Measurements from ENCODE around the gene SOX10. TPM values are rescaled to one million over a fixed set of nuclear protein-coding genes. Genes with fewer than 3 reads are reported as not detected.

SOX10 gene
- total and polyA plus RNA-seq, 2 of the 4 experiments (the other 2 are of a cell fraction) = not detected

DNA sequence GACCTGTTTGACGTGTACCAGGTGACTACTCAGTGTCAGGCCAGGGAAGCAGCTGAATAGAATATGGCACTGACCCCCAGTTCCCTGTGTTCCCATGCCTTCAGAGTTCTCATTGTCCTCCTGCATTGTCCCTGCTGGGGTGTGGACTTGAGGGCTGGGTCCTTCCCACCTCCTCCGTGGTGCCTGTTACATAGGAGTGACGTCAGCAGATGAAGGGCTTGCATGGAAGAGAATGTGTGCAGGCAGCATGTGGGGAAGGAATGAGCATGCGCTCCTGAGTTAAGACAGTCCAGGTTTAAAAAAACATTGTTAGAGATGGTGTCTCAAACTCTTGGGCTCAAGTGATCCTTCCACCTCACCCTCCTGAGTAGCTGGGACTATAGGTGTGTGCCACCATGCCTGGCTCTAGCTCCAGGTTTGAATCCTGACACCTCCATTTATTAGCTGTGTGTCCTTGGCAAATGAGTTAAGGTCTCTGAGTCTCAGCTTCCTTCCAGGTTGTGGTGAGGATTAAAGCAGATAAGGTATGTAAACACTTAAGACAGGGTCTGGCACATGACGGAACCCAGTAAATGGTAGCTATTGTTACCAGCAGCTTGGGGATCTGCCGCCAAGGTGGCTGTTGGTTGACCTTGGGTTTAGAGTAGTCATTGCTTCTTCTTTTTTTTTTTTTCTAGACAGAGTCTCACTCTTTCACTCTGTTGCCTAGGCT, 7.5 kb upstream of the SOX10 start:
- no peaks in the 10 kb centered on the region for H3K4me1 ChIP-seq (ENCODE audit: control insufficient read depth, insufficient read depth, low read length)
- no peak overlapping the region for H4K8ac ChIP-seq (ENCODE audit: low read depth in 2 of 2, low read length in 2 of 2)
- no peak overlapping the region for H3K14ac ChIP-seq (replicated peaks; ENCODE audit: low read depth, low read length)
- in situ Hi-C loops (cut with MboI; ENCODE audit: low sequenced_read_pairs) (no loop called here), intact Hi-C loops (cut with micrococcal nuclease) (no loop called here), dilution Hi-C loops (cut with HindIII; ENCODE audit: low sequenced_read_pairs, unreplicated experiment) (no loop called here)
- no peak overlapping the region for H2BK120ac ChIP-seq (ENCODE audit: low read depth, low read length)
- peak; percentile 15 for DNase-seq
- no peak overlapping the region for H3K27ac ChIP-seq (ENCODE audit: insufficient read depth, low read length)
- H2AK9ac ChIP-seq (replicated peaks; ENCODE audit: low read depth, low read length, poor library complexity) = no peak overlapping the region
- no peak overlapping the region for H4K91ac ChIP-seq (ENCODE audit: insufficient read depth, low read depth, low read length)
- H2BK5ac ChIP-seq (ENCODE audit: low read depth, low read length, poor library complexity, severe bottlenecking) = no peak overlapping the region
- H3K27me3 ChIP-seq (ENCODE audit: control insufficient read depth, insufficient read depth, low read length) = peaks cover 1% of the 10 kb centered on the region; the same call in 1 of the 2 replicates
- H2AK5ac ChIP-seq (ENCODE audit: low read depth, low read length) = no peak overlapping the region
- H3K9ac ChIP-seq (ENCODE audit: low read depth, low read length) = no peak overlapping the region
- ChIA-PET CTCF (no interaction called here), POLR2A (ENCODE audit: unreplicated experiment) (no interaction called here)
- no peak overlapping the region for H2BK15ac ChIP-seq (ENCODE audit: low read depth, low read length)
- no peaks in the 10 kb centered on the region for H3K9me3 ChIP-seq (ENCODE audit: control insufficient read depth, insufficient read depth, low read length)
- H3K36me3 ChIP-seq (ENCODE audit: control insufficient read depth, insufficient read depth, low read length) = no peaks in the 10 kb centered on the region
- H3K4me3 ChIP-seq (ENCODE audit: insufficient read depth, low read depth, low read length) = no peak overlapping the region
- ATAC-seq (ENCODE audit: low read depth) = no peak
- TF ChIP-seq MAFK (IDR thresholded peaks at IDR 0.05; ENCODE audit: low read depth, low read length) = no peak
- TF ChIP-seq RAD21 (IDR thresholded peaks at IDR 0.05; ENCODE audit: low read length) = no peak
- TF ChIP-seq RCOR1 (IDR thresholded peaks at IDR 0.05; ENCODE audit: insufficient replicate concordance, low read length) = no peak
- TF ChIP-seq, protein P1, sequence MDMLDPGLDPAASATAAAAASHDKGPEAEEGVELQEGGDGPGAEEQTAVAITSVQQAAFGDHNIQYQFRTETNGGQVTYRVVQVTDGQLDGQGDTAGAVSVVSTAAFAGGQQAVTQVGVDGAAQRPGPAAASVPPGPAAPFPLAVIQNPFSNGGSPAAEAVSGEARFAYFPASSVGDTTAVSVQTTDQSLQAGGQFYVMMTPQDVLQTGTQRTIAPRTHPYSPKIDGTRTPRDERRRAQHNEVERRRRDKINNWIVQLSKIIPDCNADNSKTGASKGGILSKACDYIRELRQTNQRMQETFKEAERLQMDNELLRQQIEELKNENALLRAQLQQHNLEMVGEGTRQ (IDR thresholded peaks at IDR 0.05; ENCODE audit: low read depth, low read length) = no peak
- TF ChIP-seq NFE2L2 (IDR thresholded peaks at IDR 0.05; ENCODE audit: low read depth, low read length) = no peak
- TF ChIP-seq CEBPB (IDR thresholded peaks at IDR 0.05; ENCODE audit: low read depth, low read length) = no peak
- TF ChIP-seq POLR2A (IDR thresholded peaks at IDR 0.05; ENCODE audit: low read depth, low read length) = no peak
- no peak for TF ChIP-seq CHD1 (IDR thresholded peaks at IDR 0.05; ENCODE audit: low read depth, low read length)
- BruUV-seq (replicated peaks) = no TSS peak
- H3K4ac ChIP-seq (ENCODE audit: low read depth, low read length) = no peak overlapping the region
- no peak overlapping the region for H3K4me2 ChIP-seq (ENCODE audit: low read depth, low read length)
- H2AFZ ChIP-seq (replicated peaks; ENCODE audit: low read length, poor library complexity) = peak overlapping the region; percentile 58
- H4K20me1 ChIP-seq (ENCODE audit: insufficient read depth, low read length) = no peaks in the 10 kb centered on the region
- H3K18ac ChIP-seq (ENCODE audit: low read depth, low read length) = no peak overlapping the region
- H4K5ac ChIP-seq (ENCODE audit: low read depth, low read length) = no peak overlapping the region
- H3K23ac ChIP-seq (ENCODE audit: low read depth, low read length) = no peak overlapping the region; the same call in 1 of the 2 replicates
- peaks cover 8% of the 10 kb centered on the region; the same call in 1 of the 2 replicates for H3K9me1 ChIP-seq (ENCODE audit: insufficient read depth, low read length)
- no peaks in the 10 kb centered on the region for H3K79me1 ChIP-seq (ENCODE audit: low read depth in 1 of 2, low read length in 2 of 2)
- no peak overlapping the region for H3K56ac ChIP-seq (ENCODE audit: extremely low read depth, insufficient read depth, low read length)
- no peak overlapping the region for H2BK20ac ChIP-seq (ENCODE audit: low read depth, low read length)
- 86% methylated on average over 2 of the region's 6 CpGs; no CpG with 5 or more reads in 1 of the 2 experiments for WGBS, 2 experiments (ENCODE audit: extremely low coverage in 2 of 2, insufficient read length in 1 of 2)
